Effector CD8-positive, alpha-beta T cell (primary cell): Measurements from ENCODE around the gene FUZ.

Experiments
- DNase-seq: peaks from one replicate; lab custom pipeline; 2025; lab: John Stamatoyannopoulos, UW

Gene FUZ

GRCh38 chr19:49851456-49852259, 38.6 kb upstream of the FUZ start:
- peak; percentile 30 for DNase-seq

GRCh38 chr19:49850487-49851342, 37.6 kb upstream of the FUZ start, which contains the start of gene PTOV1:
TSS of gene PTOV1 (plus strand) at chr19:49851159.
- peak; percentile 80 for DNase-seq

GRCh38 chr19:49850221-49850486, 37.1 kb upstream of the FUZ start:
- no peak for DNase-seq

- no peak for DNase-seq
Measured at GRCh38 chr19:49849433-49850220, 36.5 kb upstream of the FUZ start.

- DNase-seq: no peak
Measured at GRCh38 chr19:49848938-49849337, 35.8 kb upstream of the FUZ start.

- no peak for DNase-seq
Measured at GRCh38 chr19:49847731-49848696, 34.9 kb upstream of the FUZ start.

- no peak for DNase-seq
Measured at GRCh38 chr19:49846408-49846807, 33.3 kb upstream of the FUZ start.

- DNase-seq: no peak
Measured at GRCh38 chr19:49845414-49845813, 32.3 kb upstream of the FUZ start.

- no peak for DNase-seq
Measured at GRCh38 chr19:49844138-49845095, 31.3 kb upstream of the FUZ start.

GRCh38 chr19:49843265-49843664, 30.2 kb upstream of the FUZ start:
- DNase-seq: no peak

GRCh38 chr19:49840736-49841249, 27.7 kb upstream of the FUZ start:
- DNase-seq: no peak

GRCh38 chr19:49840321-49840720, 27.2 kb upstream of the FUZ start:
- DNase-seq: no peak

- DNase-seq: no peak
Measured at GRCh38 chr19:49839713-49840112, 26.6 kb upstream of the FUZ start.

GRCh38 chr19:49838885-49839588, 25.9 kb upstream of the FUZ start:
- DNase-seq: no peak

GRCh38 chr19:49837425-49837824, 24.3 kb upstream of the FUZ start:
- DNase-seq: no peak

GRCh38 chr19:49837009-49837310, 23.9 kb upstream of the FUZ start:
- DNase-seq: no peak

- no peak for DNase-seq
Measured at GRCh38 chr19:49836176-49837008, 23.3 kb upstream of the FUZ start.

- no peak for DNase-seq
Measured at GRCh38 chr19:49835562-49835961, 22.5 kb upstream of the FUZ start.

- no peak for DNase-seq
Measured at GRCh38 chr19:49833599-49833998, 20.5 kb upstream of the FUZ start.
